Hematopoietic multipotent progenitor cell treated with erythropoietin and hydrocortisone succinate and interleukin-3 and kit ligand, for 4 days (in vitro differentiated cells): ENCODE data around the gene CHRNG.
A peak's percentile ranks its signal among the peaks of the same experiment; 100 is the strongest.

Source experiments
- DNase-seq: peaks from one replicate; pipeline ENCODE4 v3.0.0-alpha.2; 2015

The CHRNG gene

GRCh38 chr2:232506709-232507108 lies 32.8 kb upstream of the CHRNG start:
- no peak for DNase-seq

DNA sequence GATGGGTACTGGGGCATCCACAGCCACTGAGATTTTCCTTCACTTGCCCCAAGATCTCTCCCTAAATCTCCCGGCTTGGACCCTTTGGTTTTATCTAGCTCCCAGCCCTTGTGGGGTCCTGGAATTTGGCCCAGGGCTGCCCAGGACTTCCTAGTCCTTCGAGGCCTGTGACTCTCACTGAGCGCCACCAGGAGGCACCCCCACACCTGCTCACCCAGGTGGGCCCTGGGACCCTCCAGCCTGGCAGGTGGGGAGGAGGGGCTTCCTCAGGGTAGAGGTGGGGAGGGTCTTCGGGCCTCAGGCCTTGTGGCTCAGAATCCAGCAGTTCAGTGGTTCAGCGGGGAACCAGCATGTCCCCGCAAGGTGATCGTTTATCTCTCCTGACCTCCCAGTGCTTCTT lies 31.2 kb upstream of the CHRNG start:
- DNase-seq = no peak

GRCh38 chr2:232511336-232511890 lies 28.1 kb upstream of the CHRNG start:
- no peak for DNase-seq

- no peak for DNase-seq
Observed at GRCh38 chr2:232512602-232513001, 26.9 kb upstream of the CHRNG start.

DNA sequence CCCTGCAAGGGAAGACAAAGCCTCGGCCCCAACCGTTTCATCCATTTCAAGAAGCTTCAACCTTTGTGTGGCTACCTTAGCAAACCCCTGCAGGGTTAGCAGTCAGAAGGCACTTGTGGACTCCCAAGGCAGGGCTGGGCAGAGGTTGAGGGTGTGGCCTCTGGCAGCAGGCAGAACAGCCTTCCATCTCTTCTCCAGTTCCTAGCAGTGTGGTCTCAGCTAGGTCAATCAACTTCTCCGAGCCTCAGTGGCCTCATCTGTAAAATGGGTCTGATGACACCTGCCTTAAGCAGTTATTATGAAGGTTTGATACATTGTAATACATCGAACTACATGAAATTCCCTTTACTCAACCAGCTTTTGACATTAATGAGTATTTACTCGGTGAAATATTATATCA lies 26.1 kb upstream of the CHRNG start:
- no peak for DNase-seq

DNA sequence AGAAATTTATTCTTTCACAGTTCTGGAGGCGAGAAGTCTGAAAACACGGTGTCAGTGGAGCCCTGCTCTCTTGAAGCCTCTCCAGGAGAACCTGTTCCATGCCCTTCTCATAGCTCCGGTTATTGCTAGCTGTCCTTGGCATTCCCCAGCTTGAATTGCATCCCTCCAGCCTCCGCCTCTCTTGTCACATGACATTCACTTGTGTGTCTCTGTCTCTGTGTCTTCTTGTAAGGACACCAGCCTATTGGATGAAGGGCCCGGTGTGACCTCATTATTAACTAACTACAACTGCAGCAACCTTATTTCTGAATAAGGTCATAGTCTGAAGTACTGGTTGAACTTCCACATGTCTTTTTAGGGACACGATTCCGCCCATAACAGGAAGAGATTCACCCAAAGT lies 23.9 kb upstream of the CHRNG start:
- DNase-seq = no peak

DNA sequence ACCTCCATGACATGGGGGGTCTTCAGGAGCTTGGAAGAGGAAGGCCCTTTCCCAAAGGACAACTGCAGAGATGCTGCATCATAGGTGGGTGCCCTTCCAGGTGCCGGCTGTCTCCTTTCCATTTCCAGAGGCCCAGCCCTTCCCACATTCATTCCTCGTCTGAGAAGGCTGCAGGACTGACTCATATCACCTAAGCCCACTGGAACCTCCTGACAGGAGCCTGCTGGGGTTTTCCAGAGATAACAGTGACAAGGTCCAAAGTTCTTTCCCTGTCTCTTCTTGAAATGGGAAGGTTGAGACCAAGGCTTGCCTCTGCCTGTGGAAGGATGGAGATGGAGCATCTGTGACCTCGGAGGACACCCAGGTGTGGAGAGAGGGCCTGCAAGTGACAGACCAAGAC lies 22.9 kb upstream of the CHRNG start:
- no peak for DNase-seq

GRCh38 chr2:232518844-232519243 lies 20.6 kb upstream of the CHRNG start:
- no peak for DNase-seq

DNA sequence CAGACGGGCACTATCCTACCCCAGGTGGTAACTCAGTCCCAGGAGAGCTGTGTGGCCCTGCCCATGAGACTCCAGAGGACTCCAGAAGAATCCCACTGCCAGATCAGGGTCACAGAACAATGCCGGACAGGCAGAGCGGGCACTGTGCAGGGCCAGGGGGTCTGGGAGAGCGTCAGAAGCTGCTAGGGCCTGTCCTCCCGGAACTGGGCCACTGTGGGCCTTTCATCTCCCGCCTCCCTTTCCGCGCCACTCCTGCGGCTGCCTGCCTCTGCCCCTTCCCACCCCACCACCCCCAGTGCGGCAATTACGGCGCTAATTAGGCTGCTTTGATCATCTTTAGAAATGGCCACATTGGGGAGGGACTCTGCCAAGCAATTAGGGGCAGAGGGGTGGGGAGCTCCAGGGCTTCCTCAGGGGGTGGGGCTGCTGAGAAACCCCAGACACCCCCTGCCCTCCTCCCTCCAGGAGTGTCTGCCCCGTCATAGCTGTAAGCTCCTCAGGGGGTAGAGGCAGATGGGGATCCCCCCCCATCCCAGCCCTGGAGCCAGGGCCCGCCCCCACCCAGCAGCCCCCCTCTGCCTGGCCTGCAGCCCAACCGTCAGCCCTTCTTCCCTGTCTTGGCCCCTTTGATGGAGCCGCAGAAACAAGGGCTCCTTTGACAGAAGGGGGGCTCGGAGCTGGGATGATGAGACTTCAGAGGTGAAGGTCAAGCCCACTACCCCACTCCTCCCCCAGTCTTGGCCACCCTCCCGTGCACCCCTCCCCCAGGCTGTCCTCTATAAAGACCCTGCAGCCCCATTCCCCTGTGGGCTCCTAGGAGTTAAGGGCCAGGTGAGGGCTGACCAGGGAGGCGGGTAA lies 19.7 kb upstream of the CHRNG start, which contains the start of gene PRSS56:
PRSS56 (plus strand) TSS at position 808 of the 858 bp plus-strand sequence. CDS start 211 bp downstream, outside the sequence.
- no peak for DNase-seq

GRCh38 chr2:232520489-232520888 lies 19.0 kb upstream of the CHRNG start:
- DNase-seq = no peak

DNA sequence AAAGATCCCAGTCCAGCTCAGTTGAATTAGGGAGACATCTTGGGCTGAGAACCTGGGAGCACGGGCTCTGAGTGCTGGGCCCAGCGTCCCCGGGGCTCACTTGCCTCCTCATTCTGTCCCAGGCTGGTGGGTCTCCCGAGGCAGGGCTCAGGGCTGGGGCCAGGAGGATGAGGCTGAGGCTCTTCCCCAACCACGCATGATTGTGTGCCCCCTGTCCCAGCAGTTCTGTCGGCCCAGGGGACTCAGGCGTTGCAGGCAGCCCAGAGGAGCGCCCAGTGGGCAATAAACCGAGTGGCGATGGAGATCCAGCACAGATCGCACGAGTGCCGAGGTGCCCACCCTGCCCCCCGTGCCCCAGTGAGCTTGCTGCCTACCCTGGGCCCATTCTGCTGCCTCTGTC lies 18.4 kb upstream of the CHRNG start:
- DNase-seq = no peak

DNA sequence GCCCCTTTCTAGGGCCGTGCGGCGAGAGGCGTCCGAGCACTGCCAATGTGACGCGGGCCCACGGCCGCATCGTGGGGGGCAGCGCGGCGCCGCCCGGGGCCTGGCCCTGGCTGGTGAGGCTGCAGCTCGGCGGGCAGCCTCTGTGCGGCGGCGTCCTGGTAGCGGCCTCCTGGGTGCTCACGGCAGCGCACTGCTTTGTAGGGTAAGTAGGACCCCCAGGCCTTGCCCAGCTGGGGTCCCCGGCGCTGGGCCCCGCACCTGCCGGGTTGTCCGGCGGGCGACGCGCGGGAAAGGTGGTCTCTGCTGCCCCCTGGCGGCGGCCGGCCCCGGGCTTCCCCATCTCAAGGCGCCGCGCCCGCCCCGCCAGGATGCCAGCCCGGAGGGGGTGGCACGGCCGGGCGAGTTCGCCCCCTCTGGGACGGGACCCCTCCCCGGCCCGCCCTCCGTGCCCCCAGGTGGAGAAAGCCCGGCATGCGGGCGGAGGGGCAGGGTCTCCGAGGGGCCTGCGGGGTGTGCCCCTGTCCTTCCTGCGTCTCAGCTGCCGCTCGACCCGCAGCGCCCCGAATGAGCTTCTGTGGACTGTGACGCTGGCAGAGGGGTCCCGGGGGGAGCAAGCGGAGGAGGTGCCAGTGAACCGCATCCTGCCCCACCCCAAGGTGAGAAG lies 17.4 kb upstream of the CHRNG start:
- DNase-seq = peak; percentile 60

DNA sequence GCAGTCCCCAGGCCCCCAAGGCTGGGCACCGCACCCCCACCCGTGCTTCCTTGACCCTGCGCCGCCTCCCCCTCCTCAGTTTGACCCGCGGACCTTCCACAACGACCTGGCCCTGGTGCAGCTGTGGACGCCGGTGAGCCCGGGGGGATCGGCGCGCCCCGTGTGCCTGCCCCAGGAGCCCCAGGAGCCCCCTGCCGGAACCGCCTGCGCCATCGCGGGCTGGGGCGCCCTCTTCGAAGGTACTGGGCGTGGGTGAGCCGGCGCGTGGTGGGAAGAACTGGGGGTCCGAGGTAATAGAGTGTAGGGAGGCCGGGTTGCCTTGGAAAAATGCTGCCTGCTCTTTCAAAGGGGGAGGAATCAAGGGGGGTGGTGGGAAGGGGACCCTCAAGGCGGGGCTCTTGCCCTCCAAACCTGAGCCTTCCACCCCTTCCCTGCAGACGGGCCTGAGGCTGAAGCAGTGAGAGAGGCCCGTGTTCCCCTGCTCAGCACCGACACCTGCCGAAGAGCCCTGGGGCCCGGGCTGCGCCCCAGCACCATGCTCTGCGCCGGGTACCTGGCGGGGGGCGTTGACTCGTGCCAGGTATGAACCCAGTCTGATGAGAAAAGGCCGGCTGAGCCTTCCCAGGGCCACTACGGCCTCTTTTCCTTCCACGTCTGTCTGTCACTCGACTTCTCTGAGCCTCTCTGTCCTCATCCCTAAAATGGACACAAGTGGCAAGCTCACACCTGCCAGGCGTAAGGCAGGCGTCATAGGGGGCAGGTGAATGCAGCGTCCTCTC lies 16.7 kb upstream of the CHRNG start:
- no peak for DNase-seq

DNA sequence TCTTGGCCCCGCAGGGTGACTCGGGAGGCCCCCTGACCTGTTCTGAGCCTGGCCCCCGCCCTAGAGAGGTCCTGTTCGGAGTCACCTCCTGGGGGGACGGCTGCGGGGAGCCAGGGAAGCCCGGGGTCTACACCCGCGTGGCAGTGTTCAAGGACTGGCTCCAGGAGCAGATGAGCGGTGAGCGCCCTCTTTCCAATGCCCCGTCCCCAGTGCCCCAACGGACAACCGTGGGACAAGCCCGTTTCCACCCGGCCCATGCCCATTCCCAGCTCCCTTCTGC lies 16.1 kb upstream of the CHRNG start:
- DNase-seq = no peak

- DNase-seq = peak; percentile 87
Observed at GRCh38 chr2:232523682-232524597, 15.6 kb upstream of the CHRNG start.

GRCh38 chr2:232524771-232525170 lies 14.7 kb upstream of the CHRNG start:
- no peak for DNase-seq

- no peak for DNase-seq
Observed at GRCh38 chr2:232525199-232525598, 14.3 kb upstream of the CHRNG start.

GRCh38 chr2:232525791-232526371 lies 13.6 kb upstream of the CHRNG start, which contains the start of gene CHRND:
Gene CHRND, plus strand, starts transcription at chr2:232526160. Its CDS starts 56 bp downstream, at chr2:232526216.
- no peak for DNase-seq

DNA sequence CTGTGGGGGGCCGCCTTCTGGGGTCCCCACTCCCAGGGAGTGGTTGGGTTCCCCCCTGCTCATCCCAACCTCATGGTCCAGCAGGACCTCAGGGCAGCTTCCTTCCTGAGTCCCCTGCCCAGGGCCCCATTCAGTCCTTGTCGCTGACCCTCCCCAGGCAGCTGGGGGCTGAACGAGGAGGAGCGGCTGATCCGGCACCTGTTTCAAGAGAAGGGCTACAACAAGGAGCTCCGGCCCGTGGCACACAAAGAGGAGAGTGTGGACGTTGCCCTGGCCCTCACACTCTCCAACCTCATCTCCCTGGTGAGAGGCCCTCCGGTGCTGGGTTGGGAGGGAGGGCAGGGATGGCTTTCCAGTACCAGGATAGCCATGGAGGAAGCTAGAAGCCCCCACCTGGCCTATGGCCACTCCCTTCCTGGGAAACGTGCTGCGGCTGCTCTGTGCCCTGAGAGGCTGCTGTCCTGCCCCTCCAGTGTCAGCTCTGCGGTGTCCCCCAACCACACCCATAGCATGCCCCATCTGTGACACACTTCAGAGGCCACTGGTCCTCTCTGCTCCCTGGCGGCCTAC lies 13.0 kb upstream of the CHRNG start:
- no peak for DNase-seq

GRCh38 chr2:232527905-232528470 lies 11.5 kb upstream of the CHRNG start:
- no peak for DNase-seq
